Trophoblast cell (in vitro differentiated cells and primary cell): ENCODE measurements around the gene CTDSPL.

Experiments used
- DNase-seq, 2 donors: peaks; one replicate each; pipeline ENCODE4 v3.0.0-alpha.2; 2016
- H2AFZ ChIP-seq: 2 replicates; pipeline ENCODE4 v1.6.1; 2013; ENCODE audit warnings: low read length, moderate library complexity, mild to moderate bottlenecking; ENCODE audit not compliant: insufficient read depth, poor library complexity
- H2AK5ac ChIP-seq: 2 replicates; pipeline ENCODE4 v1.6.1; 2013; ENCODE audit warnings: mild to moderate bottlenecking, low read length
- H2BK120ac ChIP-seq: 2 replicates; pipeline ENCODE4 v1.6.1; 2013; ENCODE audit warnings: low read length, mild to moderate bottlenecking, moderate library complexity; ENCODE audit not compliant: insufficient read depth, poor library complexity
- H2BK12ac ChIP-seq: 2 replicates; pipeline ENCODE4 v1.6.1; 2013; ENCODE audit warnings: mild to moderate bottlenecking, low read length, moderate library complexity
- H2BK5ac ChIP-seq: 2 replicates; pipeline ENCODE4 v1.6.1; 2013; ENCODE audit warnings: low read length, low read depth, moderate library complexity, mild to moderate bottlenecking; ENCODE audit not compliant: poor library complexity
- H3K14ac ChIP-seq: 2 replicates; pipeline ENCODE4 v1.6.1; 2013; ENCODE audit warnings: mild to moderate bottlenecking, low read length
- H3K18ac ChIP-seq: 2 replicates; pipeline ENCODE4 v1.6.1; 2013; ENCODE audit warnings: mild to moderate bottlenecking, low read length
- H3K23ac ChIP-seq: 2 replicates; pipeline ENCODE4 v1.6.1; 2013; ENCODE audit warnings: low read length
- H3K27ac ChIP-seq: 2 replicates; pipeline ENCODE4 v1.5.1; 2013; ENCODE audit warnings: low read depth, mild to moderate bottlenecking, inconsistent platforms, low read length, moderate library complexity
- H3K27me3 ChIP-seq: 2 replicates; pipeline ENCODE4 v1.6.1; 2013; ENCODE audit warnings: inconsistent platforms, mild to moderate bottlenecking, low read length, moderate library complexity; ENCODE audit not compliant: insufficient read depth
- H3K36me3 ChIP-seq, 2 experiments: 1 replicate in 1 of 2; 2 replicates in 1 of 2; pipeline ENCODE4 v1.6.1; 2013; ENCODE audit warnings: low read length in 2 of 2, mild to moderate bottlenecking in 2 of 2, moderate library complexity in 1 of 2; ENCODE audit not compliant: insufficient read depth in 2 of 2, control insufficient read depth in 1 of 2
- H3K4ac ChIP-seq: 2 replicates; pipeline ENCODE4 v1.6.1; 2013; ENCODE audit warnings: low read depth, mild to moderate bottlenecking, low read length, moderate library complexity
- H3K4me1 ChIP-seq, 2 experiments: 1 replicate in 1 of 2; 2 replicates in 1 of 2; pipeline ENCODE4 v1.6.1; 2013; ENCODE audit warnings: low read length in 2 of 2, mild to moderate bottlenecking in 2 of 2, moderate library complexity in 1 of 2; ENCODE audit not compliant: insufficient read depth in 2 of 2, control insufficient read depth in 1 of 2
- H3K4me2 ChIP-seq: 2 replicates; pipeline ENCODE4 v1.6.1; 2013; ENCODE audit warnings: inconsistent platforms, mild to moderate bottlenecking, low read length, moderate library complexity
- H3K4me3 ChIP-seq: 2 replicates; pipeline ENCODE4 v1.5.1; 2013; ENCODE audit warnings: mild to moderate bottlenecking, low read depth, low read length, inconsistent platforms
- H3K79me1 ChIP-seq: one replicate; pipeline ENCODE4 v1.6.1; 2013; ENCODE audit warnings: low read length
- H3K79me2 ChIP-seq: 2 replicates; pipeline ENCODE4 v1.6.1; 2013; ENCODE audit warnings: low read length, mild to moderate bottlenecking; ENCODE audit not compliant: control insufficient read depth, insufficient read depth, poor library complexity
- H3K9ac ChIP-seq: 2 replicates; pipeline ENCODE4 v1.6.1; 2013; ENCODE audit warnings: mild to moderate bottlenecking, low read length
- H3K9me3 ChIP-seq: 2 replicates; pipeline ENCODE4 v1.6.1; 2013; ENCODE audit warnings: low read depth, mild to moderate bottlenecking, control low read depth, inconsistent platforms, low read length; ENCODE audit not compliant: insufficient read depth
- H4K12ac ChIP-seq: 2 replicates; pipeline ENCODE4 v1.6.1; 2013; ENCODE audit warnings: low read depth, mild to moderate bottlenecking, low read length, moderate library complexity
- H4K8ac ChIP-seq: 2 replicates; pipeline ENCODE4 v1.6.1; 2013; ENCODE audit warnings: low read depth, mild to moderate bottlenecking, low read length, moderate library complexity
- H4K91ac ChIP-seq: one replicate; pipeline ENCODE4 v1.6.1; 2013; ENCODE audit warnings: low read depth, mild to moderate bottlenecking, low read length, moderate library complexity
- WGBS: extraction: QIAGEN DNeasy Blood & Tissue Kit; methylation state at CpG from one replicate; pipeline ENCODE4 v1.1.7; 2013; ENCODE audit warnings: missing lambda C conversion rate; ENCODE audit not compliant: insufficient read length, insufficient coverage; ENCODE audit errors: extremely low coverage; 5-methylcytosine and 5-hydroxymethylcytosine counted together

CTDSPL gene

GRCh38 chr3:37896827-37897226, 35.1 kb downstream of the CTDSPL start:
- Histone ChIP-seq H3K18ac (no peak overlapping the region), H4K8ac (no peak overlapping the region), H3K27ac (no peak overlapping the region), H3K4me3 (no peak overlapping the region), H3K79me2 (no peaks in the 10 kb centered on the region), H2AK5ac (no peak overlapping the region), H3K14ac (no peak overlapping the region), H3K79me1 (no peaks in the 10 kb centered on the region), H3K4me1 (peaks cover 0 to 3% of the 10 kb centered on the region in 2 experiments), H2BK120ac (no peak overlapping the region), H3K4ac (no peak overlapping the region), H4K91ac (no peak overlapping the region), H3K9ac (no peak overlapping the region), H4K12ac (no peak overlapping the region), H2AFZ (no peak overlapping the region), H3K27me3 (no peaks in the 10 kb centered on the region), H3K23ac (no peak overlapping the region), H3K36me3 (no peaks in the 10 kb centered on the region), H2BK5ac (no peak overlapping the region), H3K4me2 (no peak overlapping the region), H3K9me3 (no peaks in the 10 kb centered on the region), H2BK12ac (no peak overlapping the region)
- no peak for DNase-seq
- WGBS: no CpG with 5 or more reads among the region's 2 CpGs

GRCh38 chr3:37897763-37898162, 36.1 kb downstream of the CTDSPL start:
- no peak overlapping the region for H4K12ac ChIP-seq
- no peaks in the 10 kb centered on the region for H3K9me3 ChIP-seq
- H2AK5ac ChIP-seq: no peak overlapping the region
- no peak overlapping the region for H3K23ac ChIP-seq
- no peak overlapping the region for H2AFZ ChIP-seq
- H3K18ac ChIP-seq: no peak overlapping the region
- H3K4me1 ChIP-seq: peaks cover 0 to 3% of the 10 kb centered on the region in 2 experiments
- H3K79me2 ChIP-seq: no peaks in the 10 kb centered on the region
- H2BK5ac ChIP-seq: no peak overlapping the region
- no peaks in the 10 kb centered on the region for H3K36me3 ChIP-seq
- H2BK120ac ChIP-seq: no peak overlapping the region
- H4K8ac ChIP-seq: no peak overlapping the region
- no peak overlapping the region for H3K4me2 ChIP-seq
- no CpG with 5 or more reads among the region's 6 CpGs for WGBS
- H3K4ac ChIP-seq: no peak overlapping the region
- DNase-seq: no peak
- no peak overlapping the region for H3K27ac ChIP-seq
- H3K27me3 ChIP-seq: no peaks in the 10 kb centered on the region
- no peaks in the 10 kb centered on the region for H3K79me1 ChIP-seq
- no peak overlapping the region for H3K9ac ChIP-seq
- no peak overlapping the region for H4K91ac ChIP-seq
- H3K4me3 ChIP-seq: no peak overlapping the region
- H2BK12ac ChIP-seq: no peak overlapping the region
- H3K14ac ChIP-seq: no peak overlapping the region

GRCh38 chr3:37898424-37898823, 36.7 kb downstream of the CTDSPL start:
- Histone ChIP-seq H3K36me3 (no peaks in the 10 kb centered on the region), H3K27ac (no peak overlapping the region), H3K4me3 (no peak overlapping the region), H3K18ac (no peak overlapping the region), H2BK120ac (no peak overlapping the region), H3K14ac (no peak overlapping the region), H2BK12ac (no peak overlapping the region), H4K12ac (no peak overlapping the region), H3K79me2 (no peaks in the 10 kb centered on the region), H2AK5ac (no peak overlapping the region), H2BK5ac (no peak overlapping the region), H3K4me2 (no peak overlapping the region), H3K23ac (no peak overlapping the region), H3K9me3 (no peaks in the 10 kb centered on the region), H4K91ac (no peak overlapping the region), H3K4me1 (no peaks in the 10 kb centered on the region), H2AFZ (no peak overlapping the region), H4K8ac (no peak overlapping the region), H3K4ac (no peak overlapping the region), H3K27me3 (no peaks in the 10 kb centered on the region), H3K79me1 (no peaks in the 10 kb centered on the region), H3K9ac (no peak overlapping the region)
- DNase-seq: no peak
- WGBS: no CpG with 5 or more reads among the region's 3 CpGs

GRCh38 chr3:37899101-37899707, 37.5 kb downstream of the CTDSPL start:
- Histone ChIP-seq H3K4me2 (no peak overlapping the region), H2BK120ac (no peak overlapping the region), H4K91ac (no peak overlapping the region), H3K27me3 (no peaks in the 10 kb centered on the region), H2BK5ac (no peak overlapping the region), H2AK5ac (no peak overlapping the region), H3K9me3 (no peaks in the 10 kb centered on the region), H3K27ac (no peak overlapping the region), H3K9ac (no peak overlapping the region), H3K4me3 (no peak overlapping the region), H3K23ac (no peak overlapping the region), H4K12ac (no peak overlapping the region), H3K18ac (no peak overlapping the region), H3K79me1 (no peaks in the 10 kb centered on the region), H2BK12ac (no peak overlapping the region), H4K8ac (no peak overlapping the region), H3K79me2 (no peaks in the 10 kb centered on the region), H2AFZ (no peak overlapping the region), H3K4me1 (peaks cover 3 to 4% of the 10 kb centered on the region in 2 experiments), H3K36me3 (no peaks in the 10 kb centered on the region), H3K4ac (no peak overlapping the region), H3K14ac (no peak overlapping the region)
- WGBS: no CpG with 5 or more reads among the region's 3 CpGs
- no peak for DNase-seq
